DMS53 (cell line): ENCODE measurements around the gene NHLRC2.

ENCODE experiments used
- DNase-seq: peaks from one replicate; lab custom pipeline; 2025; lab: John Stamatoyannopoulos, UW

The NHLRC2 gene

GRCh38 chr10:113911113-113911512 lies 56.7 kb downstream of the NHLRC2 start:
- no peak for DNase-seq

- no peak for DNase-seq
Measured at GRCh38 chr10:113911839-113912238, 57.4 kb downstream of the NHLRC2 start.

- DNase-seq = no peak
Measured at GRCh38 chr10:113912582-113912981, 58.1 kb downstream of the NHLRC2 start.

- no peak for DNase-seq
Measured at GRCh38 chr10:113914956-113915355, 60.5 kb downstream of the NHLRC2 start.

GRCh38 chr10:113915540-113915939 lies 61.1 kb downstream of the NHLRC2 start:
- no peak for DNase-seq

- no peak for DNase-seq
Measured at GRCh38 chr10:113916053-113916452, 61.6 kb downstream of the NHLRC2 start.

- no peak for DNase-seq
Measured at GRCh38 chr10:113917636-113918035, 63.2 kb downstream of the NHLRC2 start.

- DNase-seq = no peak
Measured at GRCh38 chr10:113920114-113920513, 65.7 kb downstream of the NHLRC2 start.

- no peak for DNase-seq
Measured at GRCh38 chr10:113920875-113921274, 66.4 kb downstream of the NHLRC2 start.

- DNase-seq = no peak
Measured at GRCh38 chr10:113921561-113922370, 67.3 kb downstream of the NHLRC2 start.

GRCh38 chr10:113922787-113923570 lies 68.5 kb downstream of the NHLRC2 start:
- DNase-seq = peak; percentile 9

GRCh38 chr10:113924186-113924585 lies 69.7 kb downstream of the NHLRC2 start:
- DNase-seq = no peak

GRCh38 chr10:113924664-113925063 lies 70.2 kb downstream of the NHLRC2 start:
- no peak for DNase-seq

- peak; percentile 87 for DNase-seq
Measured at GRCh38 chr10:113927440-113927839, 73.0 kb downstream of the NHLRC2 start.

- DNase-seq = no peak
Measured at GRCh38 chr10:113928830-113929229, 74.4 kb downstream of the NHLRC2 start.

GRCh38 chr10:113929522-113929921 lies 75.1 kb downstream of the NHLRC2 start:
- no peak for DNase-seq

GRCh38 chr10:113930482-113931057 lies 76.1 kb downstream of the NHLRC2 start:
- no peak for DNase-seq

- no peak for DNase-seq
Measured at GRCh38 chr10:113932854-113933253, 78.4 kb downstream of the NHLRC2 start.

GRCh38 chr10:113933894-113934532 lies 79.6 kb downstream of the NHLRC2 start:
- no peak for DNase-seq

- no peak for DNase-seq
Measured at GRCh38 chr10:113937258-113937657, 82.8 kb downstream of the NHLRC2 start.

- no peak for DNase-seq
Measured at GRCh38 chr10:113937756-113938155, 83.3 kb downstream of the NHLRC2 start.

GRCh38 chr10:113939212-113939860 lies 84.9 kb downstream of the NHLRC2 start:
- peak; percentile 8 for DNase-seq
